ENCODE measurements around the gene ZSCAN4. TPM values are rescaled to one million over a fixed set of nuclear protein-coding genes. Genes with fewer than 3 reads are reported as not detected.

ZSCAN4 gene
- total and polyA plus RNA-seq, 11 donors = 0.03 to 0.14 (median 0.11) TPM; not detected in 8

DNA sequence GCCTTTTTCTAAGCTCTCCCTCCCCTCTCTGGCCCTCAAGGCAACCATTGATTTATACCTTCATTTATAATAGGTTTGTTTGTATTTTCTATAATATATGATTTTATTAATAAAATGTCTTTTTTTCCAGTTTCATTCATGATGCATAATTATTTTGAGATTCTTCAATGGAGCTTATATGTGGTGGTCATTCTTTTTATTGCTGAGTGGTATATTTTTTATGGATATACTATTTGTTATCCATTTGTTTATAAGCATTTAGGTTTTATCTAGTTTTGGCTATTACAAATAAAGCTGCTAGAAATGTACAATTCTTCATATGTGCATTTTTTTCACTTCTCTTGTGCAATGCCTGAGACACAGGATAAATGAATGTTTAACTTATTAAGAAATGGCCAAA, 25.0 kb upstream of the ZSCAN4 start:
- Histone ChIP-seq H3K9me3 (peaks cover 0 to 71% (median 41%) of the 10 kb centered on the region in 12 donors), H3K4me1 (peaks cover 0 to 9% (median 0%) of the 10 kb centered on the region in 12 donors), H3K27ac (no peak overlapping the region), H3K27me3 (no peaks in the 10 kb centered on the region), H3K4me3 (no peak overlapping the region), H3K36me3 (peaks cover 18 to 54% (median 38%) of the 10 kb centered on the region in 9 donors)
- no peak for TF ChIP-seq POLR2A (IDR thresholded peaks at IDR 0.05)
- TF ChIP-seq, protein P1, sequence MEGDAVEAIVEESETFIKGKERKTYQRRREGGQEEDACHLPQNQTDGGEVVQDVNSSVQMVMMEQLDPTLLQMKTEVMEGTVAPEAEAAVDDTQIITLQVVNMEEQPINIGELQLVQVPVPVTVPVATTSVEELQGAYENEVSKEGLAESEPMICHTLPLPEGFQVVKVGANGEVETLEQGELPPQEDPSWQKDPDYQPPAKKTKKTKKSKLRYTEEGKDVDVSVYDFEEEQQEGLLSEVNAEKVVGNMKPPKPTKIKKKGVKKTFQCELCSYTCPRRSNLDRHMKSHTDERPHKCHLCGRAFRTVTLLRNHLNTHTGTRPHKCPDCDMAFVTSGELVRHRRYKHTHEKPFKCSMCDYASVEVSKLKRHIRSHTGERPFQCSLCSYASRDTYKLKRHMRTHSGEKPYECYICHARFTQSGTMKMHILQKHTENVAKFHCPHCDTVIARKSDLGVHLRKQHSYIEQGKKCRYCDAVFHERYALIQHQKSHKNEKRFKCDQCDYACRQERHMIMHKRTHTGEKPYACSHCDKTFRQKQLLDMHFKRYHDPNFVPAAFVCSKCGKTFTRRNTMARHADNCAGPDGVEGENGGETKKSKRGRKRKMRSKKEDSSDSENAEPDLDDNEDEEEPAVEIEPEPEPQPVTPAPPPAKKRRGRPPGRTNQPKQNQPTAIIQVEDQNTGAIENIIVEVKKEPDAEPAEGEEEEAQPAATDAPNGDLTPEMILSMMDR (IDR thresholded peaks at IDR 0.05) = no peak
- DNase-seq (no peak), ATAC-seq (no peak)
- intact Hi-C loops (cut with DNase I) = no loop called here

DNA sequence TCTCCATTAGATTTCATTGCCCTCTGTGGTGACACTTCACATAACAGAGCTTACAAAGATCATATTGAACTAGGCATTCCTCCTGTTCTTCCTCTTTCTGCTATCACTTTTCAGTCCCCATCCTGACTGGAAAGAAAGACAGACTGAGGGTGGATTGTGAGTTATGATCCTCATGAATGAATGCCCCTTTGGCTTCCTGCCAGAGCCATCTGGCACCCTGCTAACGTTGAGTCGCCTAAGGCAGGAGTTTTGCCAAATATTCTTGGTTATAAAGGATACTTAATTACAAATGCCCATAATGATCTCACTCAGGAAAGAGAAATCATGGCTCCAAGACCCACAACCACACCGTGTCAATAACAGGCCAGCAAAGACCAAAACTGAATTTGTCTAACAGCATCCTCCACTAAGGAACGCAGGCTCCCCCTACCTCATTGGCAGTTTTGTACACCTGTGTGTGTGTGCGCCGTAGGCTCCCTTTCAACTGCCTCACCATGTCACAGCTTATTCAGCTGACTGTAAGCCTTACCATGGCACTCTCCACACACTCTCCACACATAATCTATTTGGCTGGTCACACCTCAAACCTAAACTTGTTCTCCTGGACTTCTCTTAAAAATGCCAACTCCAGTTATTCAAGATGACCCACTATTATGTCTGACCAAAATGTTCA, 20.3 kb upstream of the ZSCAN4 start:
- H3K27me3 ChIP-seq = no peaks in the 10 kb centered on the region
- peaks cover 0 to 12% (median 0%) of the 10 kb centered on the region in 12 donors for H3K4me1 ChIP-seq
- H3K36me3 ChIP-seq = peaks cover 0 to 6% (median 0%) of the 10 kb centered on the region in 9 donors
- H3K27ac ChIP-seq = no peak overlapping the region
- ATAC-seq (no peak), DNase-seq (no peak)
- no peak overlapping the region for H3K4me3 ChIP-seq
- intact Hi-C loops (cut with DNase I) = no loop called here
- TF ChIP-seq, protein P1 (IDR thresholded peaks at IDR 0.05) = no peak
- no peak for TF ChIP-seq POLR2A (IDR thresholded peaks at IDR 0.05)
- H3K9me3 ChIP-seq = peaks cover 0 to 28% (median 5%) of the 10 kb centered on the region in 12 donors
- 62 to 66% (median 63%) methylated on average over 6 of the region's 6 CpGs for WGBS, 4 donors

DNA sequence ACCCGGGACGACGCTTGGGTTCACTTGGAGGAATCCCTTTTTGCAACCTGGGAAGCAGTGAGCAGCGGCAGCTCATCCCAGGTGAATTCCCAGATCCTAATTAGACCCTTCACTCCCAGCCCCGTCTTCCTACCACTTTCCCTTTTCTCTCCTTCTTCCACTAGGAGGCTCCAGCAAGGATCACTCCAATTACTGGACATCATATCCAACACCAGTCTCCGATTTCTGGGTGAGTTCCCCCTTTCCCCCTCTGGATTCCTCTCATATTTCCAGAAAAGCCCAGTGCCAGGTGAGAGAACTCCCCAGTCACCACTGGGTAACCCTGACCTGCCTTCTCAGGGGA, 17.1 kb upstream of the ZSCAN4 start:
- intact Hi-C loops (cut with DNase I) = no loop called here
- Histone ChIP-seq H3K36me3 (no peaks in the 10 kb centered on the region), H3K4me1 (peaks cover 0 to 12% (median 0%) of the 10 kb centered on the region in 12 donors), H3K9me3 (peaks cover 0 to 17% (median 0%) of the 10 kb centered on the region in 12 donors), H3K4me3 (peak overlapping the region in 9 of 12 donors; percentile 10 to 55 (median 33)), H3K27me3 (no peaks in the 10 kb centered on the region), H3K27ac (peak overlapping the region in 7 of 12 donors; percentile 15 to 72 (median 47))
- TF ChIP-seq POLR2A (IDR thresholded peaks at IDR 0.05) = no peak
- TF ChIP-seq, protein P1 (IDR thresholded peaks at IDR 0.05) = no peak
- DNase-seq = no peak
- 37 to 47% (median 41%) methylated on average over 6 of the region's 6 CpGs for WGBS, 4 donors
- ATAC-seq = peak in 1 of 4 donors; percentile 14

DNA sequence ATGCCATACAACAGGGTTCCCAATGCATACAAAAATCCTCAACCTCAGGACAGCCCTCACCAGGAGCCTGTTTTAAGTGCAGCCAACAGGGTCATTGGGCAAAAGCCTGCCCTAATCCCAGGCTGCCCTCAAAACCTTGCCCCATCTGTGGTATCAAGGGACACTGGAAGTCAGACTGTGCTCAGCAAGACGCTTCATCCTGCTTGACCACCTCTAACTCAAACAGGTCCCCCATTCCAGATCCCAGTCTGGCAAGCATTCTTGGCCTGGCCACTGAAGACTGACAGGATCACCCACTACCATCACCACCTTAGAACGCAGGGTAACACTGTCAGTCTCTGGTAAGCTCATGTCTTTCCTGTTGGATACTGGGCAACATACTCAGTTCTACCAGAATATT, 15.0 kb upstream of the ZSCAN4 start:
- 81 to 87% (median 85%) methylated on average over 2 of the region's 2 CpGs for WGBS, 4 donors
- intact Hi-C loops (cut with DNase I) = no loop called here

More for the DNA sequence above, 15.0 kb upstream of the ZSCAN4 start:
- Histone ChIP-seq H3K36me3 (no peaks in the 10 kb centered on the region), H3K9me3 (peaks cover 0 to 13% (median 0%) of the 10 kb centered on the region in 12 donors), H3K27me3 (no peaks in the 10 kb centered on the region), H3K4me3 (no peak overlapping the region), H3K4me1 (peaks cover 0 to 12% (median 0%) of the 10 kb centered on the region in 12 donors), H3K27ac (no peak overlapping the region)
- ATAC-seq = no peak
- no peak for TF ChIP-seq POLR2A (IDR thresholded peaks at IDR 0.05)
- TF ChIP-seq, protein P1 (IDR thresholded peaks at IDR 0.05) = no peak
- no peak for DNase-seq

Measured in heart left ventricle (tissue), 16 donors.